Naive thymus-derived CD4-positive, alpha-beta T cell (primary cell): ENCODE data around the gene TCEAL4. TPM values are rescaled to one million over a fixed set of nuclear protein-coding genes. Genes with fewer than 3 reads are reported as not detected.

ENCODE experiments used
- ATAC-seq: fragments of 150-1000 bp; cut with Tn5 transposase; 2 replicates; pipeline ENCODE4 v1.10.0; 2021; ENCODE audit warnings: mild to moderate bottlenecking, moderate library complexity
- CTCF ChIA-PET: fragments of 350-600 bp; sonication (Branson Sonifier 250); formaldehyde crosslinking; loops from one replicate; lab custom pipeline; 2021; ENCODE audit warnings: antibody characterized with exemption; lab: Charles Lee
- POLR2A ChIA-PET: fragments of 350-600 bp; sonication (Branson Sonifier 250); formaldehyde crosslinking; loops from one replicate; lab custom pipeline; 2021; ENCODE audit warnings: antibody characterized with exemption, inconsistent platforms; lab: Charles Lee
- DNase-seq, 9 donors: peaks; one replicate each; pipeline versions ENCODE4 v3.0.0 to v3.0.0-alpha.2; 2020 to 2022; ENCODE audit warnings: mixed read lengths in 1 of 9
- H3K27ac ChIP-seq: one replicate; pipeline ENCODE4 v1.7.0; 2013; ENCODE audit warnings: mild to moderate bottlenecking, low read depth, low read length, moderate library complexity
- H3K27me3 ChIP-seq, 2 donors: one replicate each; pipeline ENCODE4 v1.7.0; 2013; ENCODE audit warnings: low read length in 2 of 2, mild to moderate bottlenecking in 2 of 2, moderate library complexity in 2 of 2; ENCODE audit not compliant: control insufficient read depth in 2 of 2, insufficient read depth in 2 of 2
- H3K36me3 ChIP-seq, 3 experiments: 1 replicate in 2 of 3; 2 replicates in 1 of 3; pipeline ENCODE4 v1.7.0; 2013; ENCODE audit warnings: low read length in 3 of 3, mild to moderate bottlenecking in 3 of 3, moderate library complexity in 1 of 3; ENCODE audit not compliant: insufficient read depth in 3 of 3, control insufficient read depth in 2 of 3
- H3K4me1 ChIP-seq, 2 donors: one replicate each; pipeline ENCODE4 v1.7.0; 2013; ENCODE audit warnings: low read length in 2 of 2, mild to moderate bottlenecking in 2 of 2, moderate library complexity in 1 of 2; ENCODE audit not compliant: control insufficient read depth in 2 of 2, insufficient read depth in 2 of 2
- H3K4me3 ChIP-seq: 2 replicates; pipeline ENCODE4 v1.7.0; 2013; ENCODE audit warnings: mild to moderate bottlenecking, low read length
- H3K9me3 ChIP-seq, 3 experiments: 1 replicate in 2 of 3; 2 replicates in 1 of 3; pipeline ENCODE4 v1.7.0; 2013; ENCODE audit warnings: low read length in 3 of 3; ENCODE audit not compliant: control insufficient read depth in 2 of 3
- H3K27ac Mint-ChIP-seq, 9 donors: one replicate each; pipeline ENCODE4 v1.8.0; 2020 to 2022; ENCODE audit warnings: mixed read lengths in 9 of 9, mild to moderate bottlenecking in 8 of 9, moderate library complexity in 5 of 9, inconsistent platforms in 2 of 9
- H3K27me3 Mint-ChIP-seq, 5 donors: one replicate each; pipeline ENCODE4 v1.8.0; 2021 to 2022; ENCODE audit warnings: mixed read lengths in 5 of 5, mild to moderate bottlenecking in 1 of 5
- H3K36me3 Mint-ChIP-seq, 5 donors: one replicate each; pipeline ENCODE4 v1.8.0; 2020 to 2022; ENCODE audit warnings: mixed read lengths in 5 of 5, mild to moderate bottlenecking in 3 of 5, inconsistent platforms in 1 of 5
- H3K4me1 Mint-ChIP-seq, 7 donors: one replicate each; pipeline ENCODE4 v1.8.0; 2020 to 2022; ENCODE audit warnings: mixed read lengths in 7 of 7, mild to moderate bottlenecking in 3 of 7, inconsistent platforms in 1 of 7
- H3K4me3 Mint-ChIP-seq, 10 donors: one replicate each; pipeline ENCODE4 v1.8.0; 2020 to 2022; ENCODE audit warnings: mild to moderate bottlenecking in 10 of 10, mixed read lengths in 10 of 10, moderate library complexity in 6 of 10, inconsistent platforms in 2 of 10
- H3K9me3 Mint-ChIP-seq, 11 donors: one replicate each; pipeline ENCODE4 v1.8.0; 2020 to 2022; ENCODE audit warnings: mixed read lengths in 11 of 11, mild to moderate bottlenecking in 4 of 11, inconsistent platforms in 1 of 11, moderate library complexity in 1 of 11
- intact Hi-C, 2 donors: fragments of 100-400 bp; cut with micrococcal nuclease; formaldehyde crosslinking; loops; one replicate each; pipeline ENCODE4 v1.15.1; 2023
- polyA plus RNA-seq, 2 donors: library from polyadenylated mRNA; unstranded; fragments of 300-500 nt; fragmentation: Illumina TruSeq; gene quantifications; one replicate each; pipeline ENCODE4 v1.2.3, GENCODE V29; 2021
- total RNA-seq, 6 experiments: library from RNA in 5 of 6; stranded (reverse) in 5 of 6; gene quantifications; 1 replicate in 5 of 6; 2 replicates in 1 of 6; pipeline ENCODE4 v1.2.3 and lab custom pipeline; 2021 to 2026

The TCEAL4 gene
- total and polyA plus RNA-seq, 7 experiments from 2014 or later: 1.8 to 15.1 (median 9.3) TPM

- Mint-ChIP-seq H3K27ac (peak overlapping the region in 7 of 9 donors; percentile 44 to 90 (median 72)), H3K4me1 (peaks cover 0 to 9% (median 7%) of the 10 kb centered on the region in 7 donors), H3K4me3 (peak overlapping the region; percentile 47 to 93 (median 79)), H3K36me3 (peaks cover 0 to 2% (median 0%) of the 10 kb centered on the region in 5 donors), H3K9me3 (no peaks in the 10 kb centered on the region), H3K27me3 (peaks cover 0 to 19% (median 0%) of the 10 kb centered on the region in 5 donors)
- DNase-seq (peak in 1 of 9 donors; percentile 12), ATAC-seq (peak; percentile 4)
- Histone ChIP-seq H3K27ac (peak overlapping the region; percentile 74), H3K4me3 (peak overlapping the region; percentile 52), H3K9me3 (no peaks in the 10 kb centered on the region), H3K4me1 (no peaks in the 10 kb centered on the region), H3K27me3 (no peaks in the 10 kb centered on the region), H3K36me3 (no peaks in the 10 kb centered on the region)
- ChIA-PET POLR2A (no interaction called here), CTCF (no interaction called here)
- intact Hi-C loops: loop anchor here in 1 of 2 donors (5.0 kb wide), 1 partner anchor 79 kb away; the partner anchor contains the start of gene MORF4L2
Observed at GRCh38 chrX:103608306-103608963, 23.1 kb downstream of the TCEAL4 start.

- Mint-ChIP-seq H3K4me3 (peak overlapping the region in 1 of 10 donors; percentile 8), H3K9me3 (peaks cover 0 to 2% (median 0%) of the 10 kb centered on the region in 11 donors), H3K36me3 (peaks cover 0 to 4% (median 0%) of the 10 kb centered on the region in 5 donors), H3K27me3 (peaks cover 0 to 19% (median 0%) of the 10 kb centered on the region in 5 donors), H3K27ac (peak overlapping the region in 2 of 9 donors; percentile 1 to 19), H3K4me1 (peaks cover 0 to 9% (median 7%) of the 10 kb centered on the region in 7 donors)
- ChIA-PET CTCF (no interaction called here), POLR2A (interaction anchor here (0.9 kb wide), 1 partner anchor 20 kb away, joined by 3 read pairs; no protein-coding TSS in a partner anchor)
- Histone ChIP-seq H3K27me3 (no peaks in the 10 kb centered on the region), H3K27ac (no peak overlapping the region), H3K9me3 (no peaks in the 10 kb centered on the region), H3K4me1 (no peaks in the 10 kb centered on the region), H3K36me3 (no peaks in the 10 kb centered on the region), H3K4me3 (no peak overlapping the region)
- DNase-seq (no peak), ATAC-seq (no peak)
- intact Hi-C loops: no loop called here
Observed at GRCh38 chrX:103610282-103610681, 25.0 kb downstream of the TCEAL4 start.

- Mint-ChIP-seq H3K36me3 (peaks cover 0 to 7% (median 0%) of the 10 kb centered on the region in 5 donors), H3K9me3 (peaks cover 0 to 2% (median 0%) of the 10 kb centered on the region in 11 donors), H3K4me1 (peaks cover 0 to 1% (median 0%) of the 10 kb centered on the region in 7 donors), H3K27ac (no peak overlapping the region), H3K4me3 (no peak overlapping the region), H3K27me3 (no peaks in the 10 kb centered on the region)
- intact Hi-C loops: no loop called here
- ChIA-PET CTCF (no interaction called here), POLR2A (interaction anchor here (0.7 kb wide), 1 partner anchor 79 kb away, joined by 3 read pairs; no protein-coding TSS in a partner anchor)
- Histone ChIP-seq H3K4me3 (no peak overlapping the region), H3K27me3 (no peaks in the 10 kb centered on the region), H3K9me3 (no peaks in the 10 kb centered on the region), H3K4me1 (no peaks in the 10 kb centered on the region), H3K27ac (no peak overlapping the region), H3K36me3 (no peaks in the 10 kb centered on the region)
- ATAC-seq: no peak
- no peak for DNase-seq
Observed at GRCh38 chrX:103613362-103613890, 28.1 kb downstream of the TCEAL4 start.

DNA sequence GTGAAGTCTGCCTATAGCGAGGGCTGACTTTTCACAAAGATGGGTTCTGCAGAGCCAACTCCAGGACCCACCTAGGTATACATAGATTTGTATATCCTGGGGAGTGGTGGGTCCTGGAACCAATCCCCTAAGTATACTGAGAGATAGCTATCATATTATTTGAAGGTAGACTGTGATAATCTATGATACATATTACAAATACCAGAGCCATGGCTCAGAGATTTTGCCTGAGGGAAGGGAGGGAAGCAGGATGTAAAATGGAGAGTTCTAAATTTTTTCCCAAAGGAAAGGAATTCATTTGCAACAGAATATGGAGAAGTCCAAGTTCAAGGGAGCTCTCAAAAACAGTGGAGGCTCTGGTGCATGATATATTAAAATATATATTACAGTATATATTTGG lies 29.7 kb downstream of the TCEAL4 start:
- H3K4me3 ChIP-seq: no peak overlapping the region
- ATAC-seq (no peak), DNase-seq (no peak)
- no peaks in the 10 kb centered on the region for H3K4me1 Mint-ChIP-seq
- H3K4me1 ChIP-seq: no peaks in the 10 kb centered on the region
- H3K36me3 Mint-ChIP-seq: peaks cover 0 to 7% (median 0%) of the 10 kb centered on the region in 5 donors
- H3K27ac Mint-ChIP-seq: no peak overlapping the region
- CTCF ChIA-PET: no interaction called here
- intact Hi-C loops: no loop called here
- POLR2A ChIA-PET: no interaction called here
- no peak overlapping the region for H3K4me3 Mint-ChIP-seq
- H3K9me3 Mint-ChIP-seq: peaks cover 0 to 2% (median 0%) of the 10 kb centered on the region in 11 donors
- H3K9me3 ChIP-seq: no peaks in the 10 kb centered on the region
- H3K27me3 Mint-ChIP-seq: no peaks in the 10 kb centered on the region
- no peaks in the 10 kb centered on the region for H3K36me3 ChIP-seq
- no peaks in the 10 kb centered on the region for H3K27me3 ChIP-seq
- no peak overlapping the region for H3K27ac ChIP-seq

DNA sequence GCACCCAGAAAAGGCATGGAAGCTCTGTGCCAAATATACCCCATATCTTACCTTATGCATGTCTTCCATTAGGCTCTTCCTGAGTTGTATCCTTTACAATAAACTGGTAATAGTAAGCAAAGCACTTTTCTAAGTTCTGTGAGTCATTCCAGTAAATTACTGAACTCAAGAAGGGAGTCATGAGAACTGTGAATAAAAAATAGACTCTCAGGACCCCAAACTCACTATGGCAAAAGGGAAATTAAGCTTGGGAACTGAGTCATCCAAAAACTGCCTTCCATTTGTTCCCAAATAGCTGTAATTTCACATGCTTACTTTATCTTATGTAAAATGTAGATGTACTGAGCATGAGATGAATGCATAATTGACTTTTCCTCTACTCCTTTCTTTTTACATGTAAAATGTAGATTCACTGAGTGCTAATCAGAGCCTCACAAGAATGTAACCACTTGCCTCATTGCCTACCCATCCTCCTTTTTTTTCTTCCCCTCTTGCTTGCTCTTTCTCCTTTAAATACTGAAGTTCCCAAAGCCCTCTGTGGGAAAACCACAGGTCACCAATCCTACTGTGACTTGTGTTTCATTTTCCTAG lies 30.6 kb downstream of the TCEAL4 start:
- no peak overlapping the region for H3K4me3 Mint-ChIP-seq
- intact Hi-C loops: no loop called here
- no peak overlapping the region for H3K27ac ChIP-seq
- H3K27me3 ChIP-seq: no peaks in the 10 kb centered on the region
- no peaks in the 10 kb centered on the region for H3K4me1 Mint-ChIP-seq
- peaks cover 0 to 7% (median 0%) of the 10 kb centered on the region in 5 donors for H3K36me3 Mint-ChIP-seq
- no peak overlapping the region for H3K4me3 ChIP-seq
- POLR2A ChIA-PET: no interaction called here
- H3K36me3 ChIP-seq: no peaks in the 10 kb centered on the region
- no peak overlapping the region for H3K27ac Mint-ChIP-seq
- CTCF ChIA-PET: no interaction called here
- peaks cover 0 to 2% (median 0%) of the 10 kb centered on the region in 11 donors for H3K9me3 Mint-ChIP-seq
- ATAC-seq: no peak
- H3K4me1 ChIP-seq: no peaks in the 10 kb centered on the region
- no peaks in the 10 kb centered on the region for H3K9me3 ChIP-seq
- H3K27me3 Mint-ChIP-seq: no peaks in the 10 kb centered on the region
- DNase-seq: no peak

DNA sequence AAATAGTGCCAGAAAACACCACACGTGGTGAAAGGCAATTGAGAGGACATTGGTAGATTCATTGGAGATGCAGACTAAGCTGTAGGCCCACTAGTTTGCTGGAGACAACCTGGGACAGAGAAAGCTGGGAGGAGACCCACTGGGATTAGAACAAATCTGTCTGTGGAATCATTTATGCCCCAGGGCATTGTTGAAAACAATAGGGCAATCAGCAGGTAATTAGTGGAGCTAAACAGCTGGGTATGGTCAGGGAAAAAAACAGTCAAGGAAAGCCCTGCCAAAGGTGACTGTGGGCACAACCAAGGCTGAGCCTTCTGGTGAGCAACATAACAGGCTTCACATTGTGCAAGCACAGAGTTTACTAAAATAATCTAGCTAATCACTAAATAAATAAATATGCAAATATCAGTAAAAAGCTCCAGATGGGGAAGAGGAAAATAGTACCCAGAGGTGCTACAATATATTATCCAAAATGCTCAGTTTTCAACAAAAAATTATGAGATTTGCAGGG lies 31.4 kb downstream of the TCEAL4 start:
- ChIA-PET CTCF (no interaction called here), POLR2A (no interaction called here)
- Histone ChIP-seq H3K27ac (no peak overlapping the region), H3K4me1 (no peaks in the 10 kb centered on the region), H3K36me3 (no peaks in the 10 kb centered on the region), H3K9me3 (no peaks in the 10 kb centered on the region), H3K27me3 (no peaks in the 10 kb centered on the region), H3K4me3 (no peak overlapping the region)
- Mint-ChIP-seq H3K4me1 (no peaks in the 10 kb centered on the region), H3K9me3 (peaks cover 0 to 2% (median 0%) of the 10 kb centered on the region in 11 donors), H3K36me3 (peaks cover 0 to 7% (median 0%) of the 10 kb centered on the region in 5 donors), H3K4me3 (no peak overlapping the region), H3K27me3 (no peaks in the 10 kb centered on the region), H3K27ac (no peak overlapping the region)
- ATAC-seq (no peak), DNase-seq (no peak)
- intact Hi-C loops: no loop called here
